ENCODE data around the gene UNC79. TPM values are rescaled to one million over a fixed set of nuclear protein-coding genes. Genes with fewer than 3 reads are reported as not detected.
"Not testable (repeated sequence)": the region's sequence is repeated elsewhere in the genome, so short reads cannot be mapped to it uniquely, and the experiment has no call there.

Gene UNC79
- total RNA-seq, 1 donor from 2014 or later = 0.13 TPM

DNA sequence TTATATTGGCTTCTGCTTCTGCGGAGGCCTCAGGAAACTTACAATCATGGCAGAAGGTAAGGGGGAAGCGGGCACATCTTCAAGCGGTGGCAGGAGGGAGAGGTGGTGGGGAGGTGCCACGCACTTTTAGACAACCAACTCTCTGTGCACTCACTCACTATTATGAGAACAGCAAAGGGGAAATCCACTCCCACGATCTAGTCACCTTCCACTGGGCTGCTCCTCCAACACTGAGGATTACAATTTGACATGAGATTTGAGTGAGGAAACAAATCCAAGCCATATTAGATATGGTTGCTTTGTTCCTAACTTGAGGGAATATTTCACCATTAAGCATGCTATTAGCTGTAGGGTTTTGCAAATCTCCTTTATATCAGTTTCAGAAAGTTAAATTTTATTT lies 80.3 kb downstream of the UNC79 start:
- DNase-seq = no peak
- Mint-ChIP-seq H3K9me3 (no peaks in the 10 kb centered on the region), H3K27me3 (no peaks in the 10 kb centered on the region), H3K27ac (no peak overlapping the region), H3K4me3 (no peak overlapping the region), H3K36me3 (ENCODE audit: low read depth) (no peaks in the 10 kb centered on the region), H3K4me1 (peaks cover 10% of the 10 kb centered on the region)
- ChIA-PET POLR2A (no interaction called here), CTCF (interaction anchor here (0.7 kb wide), 1 partner anchor 208 kb away, joined by 3 read pairs; no protein-coding TSS in a partner anchor)
- no peak for TF ChIP-seq CTCF (IDR thresholded peaks at IDR 0.05)
- intact Hi-C loops (cut with micrococcal nuclease) = no loop called here
- ATAC-seq (ENCODE audit: low read depth) = no peak

GRCh38 chr14:93520053-93520607 lies 89.4 kb downstream of the UNC79 start:
- Mint-ChIP-seq H3K9me3 (peaks cover 26% of the 10 kb centered on the region), H3K4me3 (no peak overlapping the region), H3K36me3 (ENCODE audit: low read depth) (peaks cover 3% of the 10 kb centered on the region), H3K27ac (no peak overlapping the region), H3K27me3 (peaks cover 7% of the 10 kb centered on the region), H3K4me1 (no peaks in the 10 kb centered on the region)
- ATAC-seq (ENCODE audit: low read depth) = no peak
- no peak for TF ChIP-seq CTCF (IDR thresholded peaks at IDR 0.05)
- intact Hi-C loops (cut with micrococcal nuclease) = no loop called here
- ChIA-PET CTCF (no interaction called here), POLR2A (no interaction called here)
- DNase-seq = no peak

GRCh38 chr14:93522221-93522620 lies 91.5 kb downstream of the UNC79 start:
- Mint-ChIP-seq H3K36me3 (ENCODE audit: low read depth) (peaks cover 3% of the 10 kb centered on the region), H3K9me3 (peaks cover 26% of the 10 kb centered on the region), H3K27ac (no peak overlapping the region), H3K27me3 (peaks cover 7% of the 10 kb centered on the region), H3K4me3 (no peak overlapping the region), H3K4me1 (no peaks in the 10 kb centered on the region)
- DNase-seq = no peak
- ChIA-PET POLR2A (no interaction called here), CTCF (no interaction called here)
- no peak for TF ChIP-seq CTCF (IDR thresholded peaks at IDR 0.05)
- no peak for ATAC-seq (ENCODE audit: low read depth)
- intact Hi-C loops (cut with micrococcal nuclease) = no loop called here

- H3K4me3 Mint-ChIP-seq; H3K27ac Mint-ChIP-seq; H3K4me1 Mint-ChIP-seq; POLR2A ChIA-PET; H3K36me3 Mint-ChIP-seq (ENCODE audit: low read depth); intact Hi-C loops (cut with micrococcal nuclease); ATAC-seq (ENCODE audit: low read depth); CTCF ChIA-PET; H3K27me3 Mint-ChIP-seq; DNase-seq: not testable (repeated sequence)
- H3K9me3 Mint-ChIP-seq = peaks cover 15% of the 10 kb centered on the region
Observed at GRCh38 chr14:93525216-93525615, 94.5 kb downstream of the UNC79 start.

- POLR2A ChIA-PET = no interaction called here
Observed at GRCh38 chr14:93525696-93526451, 95.1 kb downstream of the UNC79 start.

More at GRCh38 chr14:93525696-93526451, 95.1 kb downstream of the UNC79 start:
- Mint-ChIP-seq H3K27ac (no peak overlapping the region), H3K27me3 (peaks cover 3% of the 10 kb centered on the region), H3K9me3 (peaks cover 8% of the 10 kb centered on the region), H3K36me3 (ENCODE audit: low read depth) (no peaks in the 10 kb centered on the region), H3K4me1 (no peaks in the 10 kb centered on the region), H3K4me3 (no peak overlapping the region)
- no peak for TF ChIP-seq CTCF (IDR thresholded peaks at IDR 0.05)
- no peak for ATAC-seq (ENCODE audit: low read depth)
- intact Hi-C loops (cut with micrococcal nuclease) = no loop called here
- DNase-seq = no peak
- CTCF ChIA-PET = interaction anchor here (1.1 kb wide), 1 partner anchor 14 kb away, joined by 3 read pairs; no protein-coding TSS in a partner anchor

Data from activated B cell treated with CpG ODN at 0.5 μM for 24 hours (primary cell).